ENCODE measurements around the gene PRDX1.
"Not testable (repeated sequence)": the region's sequence is repeated elsewhere in the genome, so short reads cannot be mapped to it uniquely, and the experiment has no call there.

The PRDX1 gene

DNA sequence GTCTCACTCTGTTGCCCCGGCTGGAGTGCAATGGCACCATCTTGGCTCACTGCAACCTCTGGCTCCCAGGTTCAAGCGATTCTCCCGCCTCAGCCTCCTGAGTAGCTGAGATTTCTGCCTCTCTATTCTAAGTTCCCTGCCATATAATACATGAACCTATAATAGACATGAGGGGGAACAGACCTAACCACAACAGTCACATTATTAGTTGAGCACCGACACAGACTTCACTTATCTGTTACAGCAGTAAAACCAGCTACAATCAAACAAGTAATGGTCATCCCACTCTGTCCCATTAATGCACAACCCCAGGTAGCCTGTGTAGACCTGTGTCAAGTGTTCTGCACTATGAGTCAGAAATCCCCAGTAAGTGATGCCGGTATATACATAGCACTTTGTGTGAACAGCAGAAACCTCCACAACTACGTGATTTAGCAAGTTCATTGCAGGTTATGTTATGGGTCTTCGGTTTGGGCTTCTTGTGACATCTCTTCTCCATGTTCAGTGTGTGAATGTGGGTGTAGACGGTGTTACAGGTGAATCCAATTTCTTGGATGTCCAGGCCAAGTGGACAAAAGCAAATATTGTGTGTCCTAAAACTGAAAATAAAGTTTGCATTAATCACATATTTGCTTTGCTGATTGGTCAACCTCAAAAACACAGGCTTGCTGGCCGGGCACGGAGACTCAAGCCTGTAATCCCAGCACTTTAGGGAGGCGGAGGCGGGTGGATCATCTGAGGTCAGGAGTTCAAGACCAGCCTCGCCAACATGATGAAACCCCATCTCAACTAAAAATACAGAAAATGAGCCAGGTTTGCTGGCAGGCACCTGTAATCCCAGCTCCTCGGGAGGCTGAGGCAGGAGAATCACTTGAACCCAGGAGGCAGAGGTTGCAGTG, 18.0 kb downstream of the PRDX1 start:
- DNase-seq (ENCODE audit: low read depth) = no peak

DNA sequence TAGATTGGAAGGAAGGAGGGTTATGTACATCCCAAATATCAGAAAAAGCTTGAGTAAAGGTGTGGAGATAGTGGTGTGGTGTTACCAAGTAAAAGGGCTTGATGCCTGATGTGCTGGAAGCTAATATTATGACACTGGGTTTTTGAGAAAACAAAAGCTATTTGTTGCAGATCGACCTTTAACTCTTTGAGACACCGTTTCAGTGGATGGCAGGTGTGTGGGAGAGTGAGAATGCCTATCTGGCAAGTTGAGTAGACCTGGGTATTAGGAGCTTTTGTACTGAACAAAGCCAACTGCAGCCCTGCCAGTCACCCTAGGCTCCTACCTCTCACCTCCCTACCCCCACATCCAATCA, 20.2 kb downstream of the PRDX1 start:
- no peak for DNase-seq (ENCODE audit: low read depth)

DNA sequence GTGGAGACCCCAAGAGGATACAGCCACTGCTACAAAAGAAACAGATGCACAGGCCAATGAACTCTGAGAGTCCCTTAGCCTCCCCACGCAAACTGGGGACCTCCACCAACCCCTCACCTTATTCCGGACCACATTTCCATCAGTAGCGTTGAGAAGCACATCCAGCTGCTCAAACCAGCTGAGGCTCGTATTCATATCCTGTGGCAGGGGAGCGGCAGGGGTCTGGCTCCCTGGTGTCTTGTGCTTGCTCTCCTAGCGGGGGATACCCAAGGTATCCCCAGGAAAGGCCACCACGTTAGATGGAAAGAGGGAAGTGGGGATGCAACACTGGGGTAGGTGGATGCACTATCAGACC, 22.3 kb downstream of the PRDX1 start:
- no peak for DNase-seq (ENCODE audit: low read depth)

DNA sequence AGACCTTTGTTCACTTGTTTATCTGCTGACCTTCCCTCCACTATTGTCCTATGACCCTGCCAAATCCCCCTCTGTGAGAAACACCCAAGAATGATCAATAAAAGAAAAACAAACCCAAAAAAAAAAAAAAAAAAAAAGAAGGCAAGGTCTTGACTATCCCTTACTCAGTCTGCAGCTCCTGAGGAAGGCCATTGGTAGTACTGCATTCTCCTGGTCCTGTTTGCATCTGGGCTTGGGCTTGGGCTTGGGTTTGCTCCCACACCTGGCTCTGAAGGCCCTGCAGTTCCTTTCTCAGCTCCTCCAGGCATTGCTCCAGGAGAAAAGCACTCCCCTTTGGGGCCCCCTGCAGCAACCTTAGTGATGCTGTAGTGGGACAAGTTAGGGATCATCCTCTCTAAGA, 23.4 kb downstream of the PRDX1 start:
- DNase-seq (ENCODE audit: low read depth) = no peak

DNA sequence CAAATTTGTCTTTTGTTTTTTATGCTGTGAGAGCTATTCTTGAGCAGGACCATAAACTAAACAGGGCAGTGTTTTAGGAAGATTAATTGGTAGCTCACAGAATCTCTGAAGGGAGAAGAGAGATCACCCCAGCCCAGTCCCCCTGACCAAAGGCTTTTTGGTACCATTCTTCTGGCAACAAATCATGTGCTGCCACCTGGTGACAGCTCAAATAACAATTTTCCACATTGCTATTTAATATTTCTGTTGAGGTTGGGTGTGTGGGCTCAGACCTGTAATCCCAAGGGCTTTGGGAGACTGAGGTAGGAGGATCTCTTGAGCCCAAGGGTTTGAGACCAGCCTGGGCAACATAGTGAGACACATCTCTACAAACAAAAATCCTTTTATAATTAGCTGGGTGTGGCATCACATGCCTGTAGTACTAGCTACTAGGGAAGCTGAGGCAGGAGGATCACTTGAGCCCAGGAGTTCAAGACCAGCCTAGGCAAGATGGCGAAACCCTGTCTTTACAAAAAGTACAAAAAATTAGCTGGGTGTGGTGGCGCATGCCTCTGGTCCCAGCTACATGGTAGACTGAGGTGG, 28.5 kb downstream of the PRDX1 start:
- DNase-seq (ENCODE audit: low read depth) = peak; percentile 44

- DNase-seq (ENCODE audit: low read depth) = no peak
Measured at GRCh38 chr1:45492691-45493090, 29.0 kb downstream of the PRDX1 start.

DNA sequence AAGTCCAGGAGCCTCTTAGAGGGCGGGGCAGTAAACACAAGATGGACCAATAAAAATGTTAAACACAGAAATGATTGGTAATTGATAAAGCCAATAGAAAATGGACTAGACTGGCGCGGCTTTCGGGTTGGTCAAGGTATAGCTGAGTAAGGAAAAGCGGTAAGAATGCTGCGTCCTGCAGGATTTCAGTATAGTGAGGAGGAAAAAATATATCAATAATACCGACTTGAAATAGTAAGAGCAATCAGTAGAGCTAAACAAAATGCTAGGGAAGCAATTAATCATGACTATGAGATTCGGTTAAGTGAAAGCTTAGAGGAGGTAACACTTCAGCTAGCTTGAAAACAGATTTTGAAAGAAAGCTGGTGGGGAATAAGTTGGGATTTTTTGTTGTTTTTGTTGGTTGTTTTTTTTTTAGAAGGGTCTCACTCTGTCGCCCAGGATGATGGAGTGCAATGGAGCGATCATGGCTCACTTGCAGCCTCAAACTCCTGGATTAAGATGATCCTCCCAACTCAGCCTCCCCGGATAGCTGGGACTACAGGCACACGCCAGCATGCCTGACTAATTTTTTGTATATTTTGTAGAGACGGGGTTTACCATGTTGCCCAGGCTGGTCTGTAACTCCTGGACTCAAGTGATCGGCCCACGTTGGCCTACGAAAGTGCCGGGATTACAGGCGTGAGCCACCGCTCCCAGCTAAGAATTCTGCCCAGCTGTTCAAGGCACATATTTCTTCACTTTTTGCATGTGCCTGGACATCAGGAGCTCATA, 30.0 kb downstream of the PRDX1 start:
- DNase-seq (ENCODE audit: low read depth) = no peak

GRCh38 chr1:45490626-45491486, 30.8 kb downstream of the PRDX1 start, which contains the start of gene TESK2:
TESK2 (minus strand) TSS chr1:45491163; CDS start chr1:45457785, 33,378 bp downstream.
- DNase-seq (ENCODE audit: low read depth) = peak; percentile 100

- peak; percentile 36 for DNase-seq (ENCODE audit: low read depth)
Measured at GRCh38 chr1:45490121-45490625, 31.5 kb downstream of the PRDX1 start.

- not testable (repeated sequence) for DNase-seq (ENCODE audit: low read depth)
Measured at GRCh38 chr1:45489379-45489778, 32.3 kb downstream of the PRDX1 start.

GRCh38 chr1:45488666-45489377, 32.9 kb downstream of the PRDX1 start:
- no peak for DNase-seq (ENCODE audit: low read depth)

DNA sequence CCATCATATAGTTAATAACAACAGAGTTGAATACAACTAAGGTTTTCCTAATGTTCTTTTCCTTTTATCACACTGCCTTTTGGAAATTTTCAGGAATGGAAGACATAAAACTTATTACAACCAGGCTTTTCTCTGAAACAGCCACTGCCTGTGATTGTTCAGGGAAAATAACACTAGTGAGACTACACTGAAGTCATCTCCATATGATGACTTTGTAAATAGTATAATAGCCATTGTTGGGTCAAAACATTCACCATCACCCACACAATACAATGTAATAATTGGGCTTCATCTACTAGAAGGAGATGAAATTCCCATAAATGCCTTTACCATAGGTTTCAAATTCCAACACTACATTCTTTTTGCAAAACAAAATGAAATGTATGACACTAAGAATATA, 35.7 kb downstream of the PRDX1 start:
- no peak for DNase-seq (ENCODE audit: low read depth)

DNA sequence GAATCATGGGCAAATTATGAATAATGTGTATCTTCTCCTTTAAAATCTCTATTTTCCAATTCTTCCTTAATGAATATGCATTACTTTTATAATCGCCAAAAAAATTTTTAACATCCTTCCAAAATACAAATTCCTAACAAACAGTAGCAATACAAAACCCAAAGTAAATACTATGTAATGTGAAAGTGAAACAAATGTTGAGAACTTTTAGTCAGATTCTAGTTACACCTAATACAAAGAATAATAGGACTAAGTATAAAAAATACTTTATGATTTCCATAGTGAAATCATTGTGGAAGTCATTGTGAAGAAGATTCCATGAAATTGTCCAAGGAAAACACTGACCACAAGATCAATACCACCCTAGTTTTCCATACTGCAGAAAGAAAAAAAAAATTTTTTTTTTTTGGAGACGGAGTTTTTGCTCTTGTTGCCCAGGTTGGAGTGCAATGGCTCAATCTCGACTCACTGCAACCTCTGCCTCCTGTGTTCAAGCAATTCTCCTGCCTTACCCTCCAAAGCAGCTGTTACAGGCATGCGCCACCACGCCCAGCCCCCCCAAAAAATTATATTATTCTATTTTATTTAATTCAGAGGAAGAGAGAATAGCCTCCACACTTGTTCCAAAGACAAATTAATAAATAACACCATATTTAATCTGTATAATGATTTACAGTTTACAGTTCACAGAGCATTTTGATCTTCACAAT, 42.5 kb downstream of the PRDX1 start:
- no peak for DNase-seq (ENCODE audit: low read depth)

- no peak for DNase-seq (ENCODE audit: low read depth)
Measured at GRCh38 chr1:45478121-45478814, 43.4 kb downstream of the PRDX1 start.

GRCh38 chr1:45477646-45478045, 44.0 kb downstream of the PRDX1 start:
- DNase-seq (ENCODE audit: low read depth) = no peak

GRCh38 chr1:45474194-45474593, 47.5 kb downstream of the PRDX1 start:
- not testable (repeated sequence) for DNase-seq (ENCODE audit: low read depth)

DNA sequence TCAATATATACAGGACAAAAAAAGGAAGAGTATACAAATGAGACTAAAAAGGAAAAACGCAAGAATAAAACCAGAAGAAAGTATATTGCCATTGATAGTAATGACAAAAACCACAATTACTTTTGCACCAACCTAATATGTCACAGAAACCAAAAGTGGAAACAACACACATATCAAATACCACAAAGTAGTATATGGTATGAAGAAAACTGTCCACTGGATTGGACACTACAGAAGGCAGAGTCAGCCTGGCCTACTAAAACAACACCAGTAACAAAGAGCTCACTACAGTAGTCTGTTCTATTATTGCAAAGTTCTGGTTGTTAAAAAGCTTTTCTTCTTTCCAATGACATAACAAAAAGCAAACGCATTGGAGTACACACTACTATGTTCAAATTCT, 48.4 kb downstream of the PRDX1 start:
- DNase-seq (ENCODE audit: low read depth) = no peak

GRCh38 chr1:45470306-45470798, 51.3 kb downstream of the PRDX1 start:
- DNase-seq (ENCODE audit: low read depth) = no peak

GRCh38 chr1:45467353-45467752, 54.3 kb downstream of the PRDX1 start:
- DNase-seq (ENCODE audit: low read depth) = not testable (repeated sequence)

DNA sequence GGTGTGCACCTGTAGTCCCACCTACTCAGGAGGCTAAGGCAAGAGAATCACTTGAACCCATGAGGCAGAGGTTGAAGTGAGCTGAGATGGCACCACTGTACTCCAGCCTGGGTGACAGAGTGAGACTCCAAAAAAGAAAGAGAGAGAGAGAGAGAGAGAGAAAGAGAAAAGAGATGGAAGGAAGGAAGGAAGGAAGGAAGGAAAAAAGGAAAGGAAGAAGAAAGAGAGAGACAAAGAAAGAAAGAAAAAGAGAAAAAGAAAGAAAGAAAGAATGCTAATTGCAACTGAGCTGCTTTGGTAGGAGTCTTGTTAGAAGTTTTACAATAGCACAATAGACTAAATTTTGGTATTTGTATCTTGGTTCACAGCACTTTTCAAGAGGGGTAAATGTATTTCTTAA, 56.4 kb downstream of the PRDX1 start:
- no peak for DNase-seq (ENCODE audit: low read depth)

Data from amniotic epithelial cell (primary cell).